Inflammatory macrophage treated with lipopolysaccharide for 1 hour (primary cell): ENCODE data around the gene AGPAT4.

Source experiments
- DNase-seq, 2 donors: peaks; one replicate each; pipeline ENCODE4 v3.0.0-alpha.2; 2020 to 2022

The AGPAT4 gene

DNA sequence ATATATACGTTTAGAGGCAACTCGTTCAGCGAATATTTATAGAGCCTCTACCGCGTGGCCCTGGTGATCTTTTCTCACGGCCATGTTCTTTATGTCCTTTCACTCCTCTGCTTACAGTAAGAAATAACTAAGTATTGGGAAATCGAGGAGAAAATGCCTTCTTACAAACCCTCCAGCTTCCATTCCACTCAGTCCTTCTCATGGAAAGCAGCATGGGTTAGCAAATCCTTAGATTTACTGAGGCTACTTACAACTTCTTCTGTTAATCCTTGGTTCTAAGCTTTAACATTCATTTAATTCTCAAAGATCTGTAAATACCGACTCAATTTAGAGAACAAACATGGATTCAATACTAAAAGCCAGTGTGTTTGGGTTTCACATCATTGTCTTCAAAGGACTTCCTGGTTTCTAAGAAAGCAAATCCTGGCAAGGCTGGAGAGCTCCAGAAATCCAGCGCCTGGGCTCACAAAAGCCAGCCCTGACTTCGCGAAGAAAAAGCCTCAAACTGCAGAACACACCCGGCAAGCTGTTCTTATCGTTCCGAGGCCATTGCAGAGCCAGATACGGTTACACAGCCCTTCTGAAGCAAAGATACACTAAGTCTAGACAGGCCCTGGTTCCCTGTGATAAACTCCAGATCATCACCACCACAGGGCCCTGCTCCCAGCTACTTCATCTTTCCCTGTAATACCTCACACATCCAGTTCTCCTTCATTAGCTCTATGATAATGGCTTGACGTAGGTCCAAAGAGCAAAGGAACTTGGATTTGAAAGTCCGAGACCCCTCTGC is 19.2 kb downstream of the AGPAT4 start:
- DNase-seq: no peak

DNA sequence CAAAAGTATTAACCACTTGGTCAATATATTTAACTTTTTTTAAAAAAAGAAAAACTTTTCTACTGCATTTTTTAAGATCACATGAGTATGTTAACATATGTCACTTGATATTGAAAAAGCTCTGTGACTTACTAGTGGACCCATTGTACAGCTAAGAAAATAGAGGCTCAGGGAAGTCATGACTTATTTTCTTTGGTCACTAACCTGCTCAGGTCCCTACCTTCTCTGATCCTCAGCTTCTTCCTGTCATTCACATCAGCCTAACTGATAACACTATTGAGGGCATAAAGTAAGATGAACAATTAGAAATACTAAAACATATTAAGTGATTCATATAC is 19.8 kb downstream of the AGPAT4 start:
- no peak for DNase-seq

GRCh38 chr6:161251345-161251744 is 22.5 kb downstream of the AGPAT4 start:
- DNase-seq: no peak

DNA sequence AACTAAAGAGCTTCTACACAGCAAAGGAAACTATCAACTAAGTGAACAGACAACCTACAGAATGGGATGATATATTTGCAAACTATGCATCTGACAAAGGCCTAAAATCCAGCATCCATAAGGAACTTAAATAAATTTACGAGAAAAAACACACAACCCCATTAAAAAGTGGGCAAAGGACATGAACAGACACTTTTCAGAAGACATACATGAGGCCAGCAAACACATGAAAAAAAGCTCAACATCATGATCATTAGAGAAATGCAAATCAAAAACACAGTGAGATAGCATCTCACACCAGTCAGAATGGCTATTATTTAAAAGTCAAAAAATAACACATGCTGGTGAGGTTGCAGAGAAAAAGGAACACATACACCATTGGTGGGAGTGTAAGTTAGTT is 24.5 kb downstream of the AGPAT4 start:
- DNase-seq: no peak

- DNase-seq: no peak
Measured at GRCh38 chr6:161246725-161247124, 27.1 kb downstream of the AGPAT4 start.

GRCh38 chr6:161245363-161245762 is 28.5 kb downstream of the AGPAT4 start:
- no peak for DNase-seq

DNA sequence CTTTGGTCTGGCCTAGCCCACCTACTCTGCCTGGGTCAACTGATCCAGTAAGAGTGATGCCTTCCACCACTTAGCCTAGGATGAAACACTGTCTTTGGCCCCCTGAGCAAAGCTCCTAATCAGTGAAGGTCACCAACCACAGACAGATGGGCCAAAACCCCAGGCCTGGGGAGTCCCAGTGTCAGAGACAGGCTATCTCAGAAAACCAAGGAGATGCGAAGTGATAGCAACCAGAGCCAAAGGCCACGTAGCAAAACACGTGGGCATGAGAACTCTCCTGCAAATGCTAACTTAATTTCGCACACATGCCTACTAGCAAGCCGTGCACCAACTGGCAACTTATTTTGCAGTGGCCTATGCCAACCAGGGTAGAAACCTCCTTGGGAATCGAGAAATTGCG is 29.1 kb downstream of the AGPAT4 start:
- no peak for DNase-seq

DNA sequence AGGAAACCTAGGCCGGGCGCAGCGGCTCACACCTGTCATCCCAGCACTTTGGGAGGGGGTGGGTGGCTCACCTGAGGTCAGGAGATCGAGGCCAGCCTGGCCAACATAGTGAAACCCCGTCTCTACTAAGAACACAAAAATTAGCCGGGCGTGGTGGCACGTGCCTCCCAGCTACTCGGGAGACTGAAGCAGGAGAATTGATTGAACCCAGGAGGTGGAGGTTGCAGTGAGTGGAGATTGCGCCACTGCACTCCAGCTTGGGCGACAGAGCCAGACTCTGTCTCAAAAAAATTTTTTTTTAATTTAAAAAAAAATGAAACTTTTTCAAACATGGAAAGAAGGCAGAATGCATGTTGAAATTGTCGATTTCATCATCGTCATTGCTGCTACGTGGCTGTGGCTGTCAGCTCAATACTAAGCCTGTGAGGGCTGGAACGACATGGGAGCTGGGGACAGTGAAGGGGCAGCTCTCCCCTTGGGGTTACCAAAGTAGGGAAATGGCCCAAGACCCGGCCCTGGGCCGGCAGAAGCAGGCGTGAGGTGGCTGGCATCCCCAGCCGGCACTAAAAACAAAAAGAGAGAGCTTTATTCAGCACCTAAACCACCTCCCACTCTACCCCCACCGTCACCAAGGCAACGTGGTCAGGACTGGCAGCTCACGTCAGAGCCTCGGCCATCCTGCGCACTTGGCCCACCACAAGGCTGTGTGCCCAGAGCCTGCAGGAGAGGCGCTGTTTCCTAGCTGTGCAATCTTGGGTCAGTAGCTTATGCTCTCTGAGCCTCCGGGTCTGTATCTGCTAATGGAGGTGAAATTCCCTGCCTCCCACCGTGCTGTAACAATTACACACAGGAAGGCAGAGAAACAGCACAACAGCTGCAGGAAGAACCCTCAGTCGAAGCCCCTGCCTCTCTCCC is 30.8 kb downstream of the AGPAT4 start:
- DNase-seq: peak; percentile 72 to 79

- DNase-seq: no peak
Measured at GRCh38 chr6:161242113-161242512, 31.7 kb downstream of the AGPAT4 start.

DNA sequence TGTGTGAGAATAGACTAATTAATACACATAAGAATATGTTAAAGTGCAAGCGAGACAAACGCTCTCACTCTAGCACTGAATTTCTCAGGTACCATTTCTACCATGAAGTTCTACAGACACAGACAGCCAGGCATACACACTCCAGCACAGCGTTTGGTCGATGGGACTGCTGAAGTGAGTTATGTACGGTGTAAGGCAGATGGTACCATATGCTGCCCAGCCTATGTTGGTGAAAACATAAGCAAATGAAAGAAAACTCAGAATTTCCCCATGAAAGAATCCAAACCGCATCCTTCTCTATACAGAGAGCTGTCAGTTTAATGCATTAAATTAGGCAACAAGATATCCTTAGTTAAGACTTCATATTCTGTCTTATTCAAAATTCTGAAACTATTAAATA is 34.9 kb downstream of the AGPAT4 start:
- no peak for DNase-seq

DNA sequence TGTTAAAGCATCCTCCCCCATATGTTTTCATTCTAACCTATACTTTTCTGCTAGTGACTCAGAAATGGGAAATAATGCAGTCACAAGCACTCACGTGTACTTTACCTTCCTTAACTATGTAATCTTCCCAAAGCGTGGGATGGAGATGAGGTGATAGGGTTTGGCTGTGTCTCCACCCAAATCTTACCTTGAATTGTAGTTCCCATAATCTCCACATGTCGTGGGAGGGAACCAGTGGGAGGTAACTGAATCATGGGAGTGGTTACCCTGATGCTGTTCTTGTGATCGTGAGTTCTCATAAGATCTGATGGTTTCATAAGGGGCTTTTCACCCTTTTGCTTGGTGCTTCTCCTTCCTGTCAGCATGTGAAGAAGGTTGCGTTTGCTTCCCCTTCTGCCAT is 35.4 kb downstream of the AGPAT4 start:
- peak; percentile 29 to 85 for DNase-seq

GRCh38 chr6:161238081-161238480 is 35.8 kb downstream of the AGPAT4 start:
- peak in 1 of 2 donors; percentile 54 for DNase-seq

DNA sequence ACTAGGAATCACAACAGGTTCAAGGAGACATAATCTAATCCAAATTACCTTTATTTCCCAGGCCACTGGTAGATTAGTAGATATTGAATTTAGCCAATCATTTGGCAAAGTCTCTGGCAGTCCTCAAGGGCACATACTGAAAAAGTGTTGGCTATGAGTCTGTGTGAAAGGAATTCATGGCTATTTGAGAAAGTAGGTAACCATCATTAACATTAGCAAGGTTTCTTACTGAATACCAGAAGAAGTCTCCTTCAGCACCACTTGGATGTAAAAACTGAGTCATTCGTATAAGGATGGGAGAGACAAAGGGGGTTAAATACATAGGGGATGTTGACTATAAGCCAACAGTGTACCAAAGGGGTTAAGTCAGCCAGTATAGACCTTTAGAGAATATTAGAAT is 36.7 kb downstream of the AGPAT4 start:
- DNase-seq: no peak

DNA sequence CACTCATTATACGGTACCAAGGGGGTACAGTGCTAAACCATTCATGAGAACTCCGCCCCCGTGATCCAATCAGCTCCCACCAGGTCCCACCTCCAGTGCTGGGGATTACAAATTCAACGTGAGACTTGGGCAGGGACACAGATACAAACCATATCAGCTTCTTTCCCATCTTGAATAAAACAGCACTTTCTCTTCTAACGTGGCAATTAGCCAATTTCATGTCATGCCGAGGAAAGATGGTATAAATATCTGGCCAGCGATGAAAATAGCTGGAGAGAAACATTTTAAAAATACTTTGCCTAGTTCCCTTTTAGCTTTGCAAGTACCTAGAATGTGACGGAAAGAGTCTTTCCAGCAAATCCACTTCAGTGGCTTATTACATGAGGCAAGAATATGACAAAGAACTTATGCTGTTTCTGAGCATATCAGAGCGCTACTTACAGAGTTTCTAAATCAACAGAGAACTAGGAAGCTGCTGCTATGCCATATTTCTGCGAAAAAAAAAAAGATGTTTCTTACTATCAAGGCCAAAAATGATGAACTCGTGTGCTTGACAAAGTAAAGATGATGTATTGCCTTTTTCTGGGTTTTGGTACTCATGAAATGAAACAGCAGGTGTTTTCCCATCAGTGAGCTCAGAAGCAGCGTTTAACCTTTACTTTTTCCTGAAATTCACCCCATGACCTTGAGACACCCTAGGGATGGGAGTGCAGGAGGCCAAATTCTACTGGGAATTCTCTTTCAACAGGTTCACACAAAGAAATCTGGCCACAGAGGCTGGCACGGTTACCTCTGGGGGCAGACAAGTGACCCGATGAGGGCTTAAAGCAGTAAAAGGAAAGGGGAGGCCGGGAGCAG is 37.9 kb downstream of the AGPAT4 start:
- peak; percentile 35 to 58 for DNase-seq

DNA sequence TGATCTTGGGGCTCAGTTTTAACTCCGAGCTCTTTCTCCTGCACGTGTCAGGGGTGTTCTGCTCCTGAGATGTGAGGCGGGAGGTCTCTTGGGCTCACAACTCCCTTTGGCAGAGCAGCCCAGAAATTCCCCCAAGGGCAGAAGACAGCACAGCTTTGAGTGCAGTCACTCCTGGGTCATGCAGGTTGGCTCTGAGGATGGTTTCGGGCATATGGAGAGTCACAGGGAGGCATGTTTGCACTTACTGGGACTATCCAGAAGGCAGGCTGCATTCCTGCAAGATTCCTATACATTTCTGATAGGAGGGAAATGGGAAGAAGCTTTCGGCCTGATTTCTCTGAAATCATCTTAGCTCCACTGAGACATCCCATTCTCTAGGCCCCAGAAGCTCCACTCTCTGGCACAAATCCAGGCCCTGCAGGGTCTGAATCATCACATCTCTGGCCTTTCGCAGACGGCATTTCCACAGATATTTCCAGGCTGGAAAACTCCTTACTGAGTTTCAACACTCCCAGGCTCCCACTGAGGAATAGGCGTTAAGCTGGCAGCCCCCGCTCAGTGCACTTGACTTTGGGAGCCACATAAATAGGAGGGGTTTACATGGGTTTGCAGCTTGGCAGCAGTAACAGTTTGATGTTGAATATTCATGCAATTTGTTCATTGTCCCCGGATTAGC is 39.7 kb downstream of the AGPAT4 start:
- no peak for DNase-seq

DNA sequence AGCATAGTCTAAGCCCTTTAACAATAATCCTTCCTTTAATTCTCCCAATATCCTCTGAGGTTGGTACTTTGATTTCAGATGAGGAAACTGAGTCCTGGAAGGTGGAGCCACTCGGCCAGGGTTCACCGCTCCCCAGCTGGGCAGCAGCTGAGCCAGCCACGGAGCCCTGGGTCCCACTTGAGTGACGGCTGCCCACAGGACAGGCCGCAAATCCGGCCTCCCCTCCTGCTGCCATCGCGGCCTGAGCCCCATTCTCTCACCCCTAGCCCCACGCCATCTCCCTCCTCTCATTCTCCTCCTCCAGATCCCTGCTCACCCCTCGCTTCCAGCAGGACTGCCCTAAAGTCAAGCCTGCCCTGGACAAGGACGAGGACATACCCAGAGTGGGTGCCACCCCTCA is 41.4 kb downstream of the AGPAT4 start:
- DNase-seq: no peak

DNA sequence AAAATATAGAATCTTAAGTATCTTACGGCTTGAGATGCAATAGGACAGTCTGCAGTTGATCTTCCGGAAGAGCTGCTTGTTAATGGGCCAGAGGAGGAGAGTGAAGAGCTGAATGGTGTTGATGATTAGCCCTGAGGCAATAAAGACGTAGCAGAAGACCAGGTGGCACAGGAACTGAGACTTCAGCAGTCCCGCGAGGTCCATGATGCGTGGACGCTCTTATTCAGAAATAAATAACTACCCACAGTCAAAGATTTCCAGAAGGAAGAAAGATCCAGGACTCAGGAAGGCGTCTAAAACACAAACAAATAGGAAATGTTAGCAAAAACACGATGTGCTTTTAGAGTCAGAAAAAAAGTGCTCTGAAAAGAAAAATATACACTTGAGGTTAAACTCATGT is 41.9 kb downstream of the AGPAT4 start:
- DNase-seq: no peak

DNA sequence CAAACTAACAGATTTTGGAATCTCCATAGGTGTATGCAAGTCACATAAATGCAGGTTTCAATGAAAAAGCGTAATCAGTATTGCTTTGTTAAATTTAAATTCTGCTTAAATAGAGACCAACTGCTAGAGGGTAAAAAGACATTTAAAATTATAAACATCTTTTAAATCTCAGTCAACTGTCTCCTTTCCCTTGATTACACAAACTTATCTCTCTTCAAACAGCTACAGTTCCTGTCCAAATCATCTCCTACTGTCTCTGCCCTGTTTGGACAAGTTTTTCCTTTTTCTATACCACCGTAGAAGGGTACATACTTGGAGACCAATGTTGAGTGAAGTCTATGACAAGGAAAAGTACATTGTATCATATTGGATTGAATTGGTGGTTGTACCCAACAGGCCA is 43.5 kb downstream of the AGPAT4 start:
- no peak for DNase-seq

- peak; percentile 78 to 95 for DNase-seq
Measured at GRCh38 chr6:161228921-161229591, 44.8 kb downstream of the AGPAT4 start.

DNA sequence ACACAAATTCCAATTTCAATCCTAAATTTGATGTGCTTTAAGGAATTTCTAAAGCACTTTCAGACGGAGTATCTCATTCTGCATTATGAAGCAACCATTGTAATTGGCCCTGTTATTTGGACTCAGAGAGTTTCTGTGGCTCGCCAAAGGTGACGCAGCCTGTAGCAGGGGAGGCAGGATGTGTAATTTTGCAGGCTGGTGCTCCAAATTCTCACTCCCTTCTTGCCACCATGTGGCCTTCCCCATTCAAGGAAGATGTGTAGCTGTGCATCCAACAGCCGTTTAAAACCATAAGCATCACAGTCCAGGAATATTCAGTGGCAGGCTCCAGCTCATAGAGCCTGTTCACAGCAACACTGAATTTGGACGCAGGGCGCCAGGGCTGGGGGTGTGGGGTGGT is 45.8 kb downstream of the AGPAT4 start:
- DNase-seq: no peak

DNA sequence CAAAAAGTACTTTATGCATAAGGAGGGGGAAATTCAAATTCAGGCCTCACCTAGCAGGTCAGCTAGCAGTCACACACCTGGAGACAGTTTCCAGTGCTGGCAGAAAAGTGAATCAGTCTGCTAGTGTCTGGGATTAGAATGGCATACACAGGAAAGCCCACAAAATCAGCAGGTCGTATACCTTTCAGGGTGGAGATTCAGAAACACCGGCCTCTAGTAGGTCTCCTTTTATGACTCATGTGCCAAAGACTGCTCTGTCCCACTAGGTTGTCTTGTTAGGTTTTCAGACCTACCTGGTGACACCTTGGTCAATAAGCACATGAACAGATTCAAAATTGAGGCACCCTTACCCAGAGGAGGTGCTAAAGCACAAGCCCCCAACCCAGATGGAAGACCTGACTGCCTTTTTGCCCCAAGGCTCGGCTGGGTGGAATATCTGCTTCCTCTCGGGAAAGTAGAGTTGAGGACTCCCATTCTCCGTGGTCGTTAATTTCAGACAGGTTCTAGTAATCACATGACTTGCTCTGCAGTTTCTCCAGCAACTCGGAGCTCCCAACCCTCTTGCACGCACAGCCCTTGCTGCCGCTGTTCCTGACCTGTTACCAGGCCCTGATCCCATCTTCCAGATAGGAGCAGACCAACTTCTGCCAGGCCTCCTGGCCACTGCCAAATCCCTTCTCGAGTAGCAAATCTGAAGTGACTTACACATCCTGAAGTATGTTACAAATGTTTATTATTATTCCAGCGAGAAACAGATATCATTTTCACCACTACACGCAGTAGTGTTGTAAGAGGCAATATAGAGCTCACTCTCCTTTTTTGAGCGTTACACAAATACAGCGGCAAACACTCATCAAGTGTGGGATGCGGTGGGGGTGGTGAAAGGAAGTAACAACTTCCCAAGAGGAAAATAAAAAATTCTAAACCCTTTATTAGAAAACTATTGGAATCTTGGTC is 46.6 kb downstream of the AGPAT4 start:
- DNase-seq: peak; percentile 28 to 68
